GM19328 (cell line): Measurements from ENCODE around the gene ZBTB6.
"Not testable (repeated sequence)": the region's sequence is repeated elsewhere in the genome, so short reads cannot be mapped to it uniquely, and the experiment has no call there.

Source experiments
- ATAC-seq: cut with Tn5 transposase; IDR thresholded peaks from one replicate; pipeline ENCODE4 v1.9.1; 2021; ENCODE audit warnings: mild to moderate bottlenecking, moderate library complexity; ENCODE audit not compliant: unreplicated experiment

ZBTB6 gene

DNA sequence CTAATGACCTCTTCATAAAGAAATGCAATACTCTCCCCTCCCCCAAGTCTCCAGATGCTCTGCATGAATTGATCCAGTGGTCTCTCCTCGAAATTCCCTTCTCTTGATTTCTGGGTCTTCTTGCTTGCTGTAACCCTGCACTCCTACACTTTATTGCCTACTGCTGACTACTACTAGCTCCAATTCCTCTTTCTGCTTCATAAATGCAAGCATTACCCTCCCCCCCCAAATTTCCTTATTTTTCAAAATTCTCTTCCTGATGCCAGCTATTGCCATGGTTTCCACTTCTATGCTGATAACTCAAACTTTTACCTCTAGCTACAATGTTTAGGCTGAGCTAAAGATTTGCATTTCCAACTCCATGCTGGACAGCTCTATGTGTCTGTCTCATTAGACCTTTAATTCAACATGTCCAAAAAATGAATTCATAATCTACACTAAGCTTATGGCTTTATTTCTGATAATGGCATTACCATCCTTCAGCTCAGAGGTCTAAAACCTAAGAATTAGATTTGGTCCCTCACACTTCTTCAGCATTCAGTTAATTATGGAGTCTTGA, 16.8 kb upstream of the ZBTB6 start:
- no peak for ATAC-seq

GRCh38 chr9:122923947-122924346, 10.8 kb upstream of the ZBTB6 start:
- ATAC-seq, result no peak

DNA sequence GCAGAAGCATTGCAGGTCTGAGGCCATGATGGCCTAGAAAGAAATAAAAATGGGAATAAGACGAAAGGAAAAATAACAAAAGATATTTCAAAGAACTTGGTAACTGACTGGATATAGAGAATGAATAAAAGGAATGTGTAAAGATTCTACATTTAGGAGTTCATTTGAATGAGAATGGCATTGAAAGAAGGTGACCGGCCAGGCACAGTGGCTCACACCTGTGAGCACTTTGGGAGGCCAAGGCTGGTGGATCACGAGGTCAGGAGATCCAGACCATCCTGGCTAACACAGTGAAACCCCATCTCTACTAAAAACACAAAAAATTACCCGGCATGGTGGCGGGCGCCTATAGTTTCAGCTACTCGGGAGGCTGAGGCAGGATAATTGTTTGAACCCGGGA, 9.6 kb upstream of the ZBTB6 start:
- no peak for ATAC-seq

- no peak for ATAC-seq
Measured at GRCh38 chr9:122918310-122918709, 5.2 kb upstream of the ZBTB6 start.

DNA sequence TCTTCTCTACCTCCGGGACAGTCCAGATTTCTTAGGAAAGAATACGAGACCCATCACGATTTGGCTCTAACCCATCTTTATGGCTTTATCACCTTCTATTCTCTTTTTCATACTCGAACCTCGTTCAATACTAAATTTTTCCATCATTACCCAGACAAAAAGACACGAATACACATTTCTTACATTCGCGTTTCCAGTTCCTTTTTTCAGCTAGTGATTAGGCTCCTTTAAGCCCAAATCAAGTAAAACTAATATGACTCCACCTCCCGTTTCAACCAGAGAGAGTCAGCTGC, 506 bp downstream of the ZBTB6 start:
- no peak for ATAC-seq

GRCh38 chr9:122906122-122906521, 7.0 kb downstream of the ZBTB6 start:
- ATAC-seq, result not testable (repeated sequence)

GRCh38 chr9:122904823-122905710, 8.1 kb downstream of the ZBTB6 start, which contains the start of gene RC3H2:
Gene RC3H2, minus strand, starts transcription at chr9:122905359. Its CDS starts 7,850 bp downstream, at chr9:122897509.
- peak; percentile 77 for ATAC-seq

- peak; percentile 9 for ATAC-seq
Measured at GRCh38 chr9:122904466-122904822, 8.7 kb downstream of the ZBTB6 start.

GRCh38 chr9:122900791-122901190, 12.3 kb downstream of the ZBTB6 start:
- ATAC-seq, result no peak

GRCh38 chr9:122897969-122898368, 15.2 kb downstream of the ZBTB6 start:
- no peak for ATAC-seq

- ATAC-seq, result no peak
Measured at GRCh38 chr9:122888480-122888879, 24.6 kb downstream of the ZBTB6 start.

- no peak for ATAC-seq
Measured at GRCh38 chr9:122883125-122883524, 30.0 kb downstream of the ZBTB6 start.

GRCh38 chr9:122879443-122879842, 33.7 kb downstream of the ZBTB6 start:
- no peak for ATAC-seq

- ATAC-seq, result no peak
Measured at GRCh38 chr9:122875523-122875922, 37.6 kb downstream of the ZBTB6 start.

GRCh38 chr9:122867276-122867675, 45.8 kb downstream of the ZBTB6 start:
- ATAC-seq, result not testable (repeated sequence)

GRCh38 chr9:122866079-122866478, 47.0 kb downstream of the ZBTB6 start:
- ATAC-seq, result no peak

GRCh38 chr9:122865300-122865699, 47.8 kb downstream of the ZBTB6 start:
- ATAC-seq, result no peak

- ATAC-seq, result no peak
Measured at GRCh38 chr9:122863407-122863806, 49.7 kb downstream of the ZBTB6 start.

DNA sequence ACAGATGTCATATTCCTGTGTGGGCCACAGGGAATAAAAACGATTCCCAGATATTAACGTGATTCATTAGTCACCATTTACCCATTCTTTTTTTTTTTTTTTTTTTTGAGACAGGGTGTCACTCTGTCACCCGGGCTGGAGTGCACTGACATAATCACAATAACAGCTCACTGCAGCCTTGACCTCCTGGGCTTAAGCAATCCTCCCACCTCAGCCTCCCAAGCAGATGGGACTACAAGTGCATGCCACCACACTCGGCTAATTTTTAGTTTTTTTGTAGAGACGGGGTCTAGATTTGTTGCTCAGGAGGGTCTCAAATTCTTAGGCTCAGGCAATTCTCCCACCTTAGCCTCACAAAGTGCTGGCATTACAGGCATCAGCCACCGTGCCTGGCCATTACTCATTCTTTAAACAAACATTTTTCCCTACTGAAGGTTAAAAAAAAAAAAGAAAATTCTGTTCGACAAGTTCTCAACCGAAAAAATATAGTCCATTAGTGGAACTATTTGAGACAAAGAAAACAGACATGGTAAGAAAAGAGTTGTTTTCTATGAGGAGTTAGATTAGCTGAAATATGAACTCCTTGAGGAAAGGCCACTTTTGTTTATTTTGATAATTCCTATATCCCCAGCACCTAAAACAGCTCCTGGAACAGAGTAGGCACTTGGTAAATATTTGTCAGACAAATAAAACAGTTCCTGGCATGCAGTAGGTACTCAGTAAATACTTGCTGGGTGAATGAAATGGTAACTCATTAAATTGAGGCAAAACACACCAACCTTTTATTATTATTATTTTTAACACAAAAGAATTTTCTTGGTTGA, 52.6 kb downstream of the ZBTB6 start:
- ATAC-seq, result no peak
